ENCODE results near the gene UBE2G1.

Gene UBE2G1

DNA sequence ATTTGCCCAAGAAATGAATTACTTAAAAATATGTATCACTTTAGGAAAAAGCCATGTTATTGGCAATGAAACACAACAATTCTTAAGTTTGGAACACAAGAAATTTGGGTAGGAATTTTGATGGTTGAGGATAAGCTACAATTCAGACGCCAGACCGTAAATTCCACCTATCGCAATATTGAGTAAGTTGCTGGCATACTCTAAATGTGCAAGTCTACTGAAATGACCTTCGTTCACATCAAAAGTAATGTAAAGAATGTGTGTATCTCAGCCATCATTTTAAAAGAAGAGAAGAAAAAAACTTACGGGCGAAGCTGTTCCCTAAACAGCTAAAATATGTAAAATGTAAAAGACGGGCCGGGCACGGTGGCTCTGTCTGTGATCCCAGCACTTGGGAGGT lies 33.4 kb downstream of the UBE2G1 start:
- no peak for DNase-seq

DNA sequence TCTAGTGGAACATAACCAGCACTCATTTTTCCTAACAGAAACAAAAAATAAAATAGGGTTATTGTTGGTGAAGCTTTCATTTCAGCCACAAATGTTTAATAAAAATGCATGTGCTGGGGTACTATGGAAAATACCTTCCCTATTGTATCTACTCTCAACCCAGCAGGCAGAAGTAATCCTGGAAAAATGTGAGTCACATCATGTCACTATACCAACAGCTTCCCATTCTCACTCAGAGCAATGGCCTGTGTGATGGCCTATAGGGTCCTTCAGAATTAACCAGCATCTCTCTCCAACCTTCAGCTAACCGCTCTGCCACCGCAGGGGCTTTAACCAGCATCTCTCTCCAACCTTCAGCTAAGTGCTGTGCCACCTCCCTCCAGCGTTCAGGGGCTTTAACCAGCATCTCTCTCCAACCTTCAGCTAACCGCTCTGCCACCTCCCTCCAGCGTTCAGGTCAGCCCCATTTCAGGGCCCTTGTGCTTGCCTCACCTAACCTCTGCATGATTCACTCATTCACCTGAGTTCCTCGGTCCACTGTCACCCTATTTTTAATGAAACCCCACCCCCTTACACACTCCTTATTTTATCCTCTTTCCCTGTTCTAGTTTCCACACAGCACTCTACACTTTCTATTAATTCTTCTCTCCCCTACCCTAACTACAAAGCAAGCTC lies 34.0 kb downstream of the UBE2G1 start:
- no peak for DNase-seq

DNA sequence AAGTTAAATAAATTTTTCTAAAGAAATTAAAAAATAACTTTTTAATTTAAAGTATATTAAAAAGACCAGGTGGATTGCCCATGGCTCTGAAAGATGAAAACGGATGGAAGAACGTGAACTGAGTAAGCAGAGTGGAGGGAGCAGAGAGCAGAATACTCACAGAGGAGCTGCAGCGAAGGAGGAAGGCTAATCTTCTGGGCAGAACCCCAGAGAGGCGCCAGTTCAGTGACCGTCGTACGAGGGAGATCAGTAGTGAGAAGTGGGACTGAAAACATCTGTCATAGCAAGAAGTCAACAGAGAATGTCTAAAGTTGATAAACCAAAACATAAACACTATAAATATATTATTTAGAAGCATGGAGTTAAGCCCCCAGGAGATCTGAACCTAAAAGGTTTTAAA lies 34.9 kb downstream of the UBE2G1 start:
- DNase-seq = no peak

DNA sequence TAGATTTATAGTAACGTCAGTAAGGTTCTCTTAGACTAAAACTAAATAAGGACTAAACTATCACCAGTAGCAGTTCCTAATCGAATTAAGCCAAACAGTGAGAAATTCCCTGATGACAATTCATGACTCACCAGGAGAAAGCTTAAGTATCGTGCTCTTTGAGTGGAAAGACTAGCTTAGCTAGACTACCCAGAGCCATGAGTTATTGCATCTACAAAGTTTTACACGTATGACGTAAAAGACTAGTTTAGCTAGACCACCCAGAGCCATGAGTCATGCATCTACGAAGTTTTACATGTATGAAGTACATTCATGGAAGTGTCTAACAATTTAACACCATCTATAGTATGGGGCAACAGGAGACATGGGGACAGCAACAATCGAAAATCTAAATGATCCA lies 36.6 kb downstream of the UBE2G1 start:
- DNase-seq = no peak

DNA sequence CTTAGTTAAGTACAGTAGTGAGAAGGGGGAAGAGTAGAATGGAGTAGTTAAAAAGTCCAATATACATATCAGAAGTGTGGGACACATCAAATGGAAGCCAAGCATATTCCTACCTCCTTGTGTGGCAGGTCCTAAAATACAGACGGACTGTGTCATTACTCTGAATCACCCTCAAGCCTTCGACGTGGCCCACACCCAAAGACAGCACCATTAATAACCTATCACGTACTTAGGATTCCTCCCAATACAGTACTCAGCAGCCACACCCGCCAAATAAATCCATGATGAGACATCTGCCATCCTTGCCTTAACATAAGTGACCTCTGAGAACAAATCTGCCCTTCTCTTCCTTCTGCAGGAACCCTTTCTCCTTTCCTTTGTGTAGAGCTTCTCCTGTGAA lies 38.9 kb downstream of the UBE2G1 start:
- no peak for DNase-seq

DNA sequence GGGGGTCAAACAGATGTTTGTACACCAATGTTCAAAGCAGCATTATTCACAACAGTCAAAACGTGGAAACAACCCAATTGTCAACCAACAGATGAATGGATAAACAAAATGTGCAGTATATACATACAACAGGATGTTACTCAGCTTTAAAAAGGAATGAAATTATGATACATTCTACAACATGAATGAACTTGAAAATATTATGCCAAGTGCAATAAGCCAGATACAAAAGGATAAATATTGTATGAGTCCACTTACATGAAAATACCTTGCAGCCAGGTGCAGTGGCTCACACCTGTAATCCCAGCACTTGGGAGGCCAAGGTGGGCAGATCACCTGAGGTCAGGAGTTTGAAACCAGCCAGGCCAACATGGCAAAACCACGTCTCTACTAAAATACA lies 39.9 kb downstream of the UBE2G1 start:
- no peak for DNase-seq

DNA sequence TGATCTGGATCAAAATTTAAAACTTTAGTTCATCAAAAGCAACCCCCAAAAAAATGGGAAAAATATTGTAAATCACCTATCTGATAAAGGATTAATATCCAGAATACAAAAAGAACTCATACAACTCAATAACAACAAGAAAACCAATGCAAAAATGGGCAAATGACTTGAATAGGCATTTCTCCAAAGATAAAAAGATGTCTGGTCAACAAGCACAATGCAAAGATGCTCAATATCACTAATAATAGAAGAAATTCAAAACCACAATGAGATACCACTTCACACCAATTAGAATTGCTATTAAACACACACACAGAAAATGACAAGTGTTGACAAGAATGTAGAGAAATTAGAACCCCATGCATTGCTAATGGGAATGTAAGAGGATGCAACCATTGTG lies 40.4 kb downstream of the UBE2G1 start:
- no peak for DNase-seq

DNA sequence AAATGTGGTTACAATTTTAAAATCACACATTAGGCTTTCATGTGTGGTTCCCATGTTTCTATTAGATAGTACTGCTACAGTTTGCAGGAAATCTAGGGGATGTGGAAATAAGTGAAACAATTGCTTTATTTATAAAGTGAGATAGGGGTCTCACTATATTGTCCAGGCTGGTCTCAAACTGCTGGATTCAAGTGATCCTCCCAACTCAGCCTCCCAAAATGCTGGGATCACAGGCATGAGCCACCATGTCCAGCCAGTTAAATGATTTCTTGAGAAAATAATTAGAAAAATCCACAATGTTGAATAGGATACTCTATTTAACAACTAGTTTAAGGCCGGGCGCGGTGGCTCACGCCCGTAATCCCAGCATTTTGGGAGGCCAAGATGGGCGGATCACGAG lies 42.0 kb downstream of the UBE2G1 start:
- DNase-seq = no peak

DNA sequence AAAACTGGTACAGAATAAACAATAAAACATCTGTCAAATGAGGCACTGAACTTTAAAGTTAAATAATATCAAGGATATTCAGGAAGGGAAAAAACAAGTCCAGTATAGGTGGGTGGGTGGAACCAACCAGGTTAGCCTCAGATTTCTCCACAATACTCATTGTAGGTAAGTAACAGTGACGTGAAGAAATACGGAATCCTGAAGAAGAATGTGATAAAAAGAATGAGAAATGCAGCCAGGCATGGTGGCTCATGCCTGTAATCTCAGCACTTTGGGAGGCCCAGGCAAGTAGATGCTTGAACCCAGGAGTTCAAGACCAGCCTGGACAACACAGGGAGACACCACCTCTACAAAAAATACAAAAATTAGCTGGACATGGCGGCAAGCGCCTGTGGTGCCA lies 47.3 kb downstream of the UBE2G1 start:
- no peak for DNase-seq

DNA sequence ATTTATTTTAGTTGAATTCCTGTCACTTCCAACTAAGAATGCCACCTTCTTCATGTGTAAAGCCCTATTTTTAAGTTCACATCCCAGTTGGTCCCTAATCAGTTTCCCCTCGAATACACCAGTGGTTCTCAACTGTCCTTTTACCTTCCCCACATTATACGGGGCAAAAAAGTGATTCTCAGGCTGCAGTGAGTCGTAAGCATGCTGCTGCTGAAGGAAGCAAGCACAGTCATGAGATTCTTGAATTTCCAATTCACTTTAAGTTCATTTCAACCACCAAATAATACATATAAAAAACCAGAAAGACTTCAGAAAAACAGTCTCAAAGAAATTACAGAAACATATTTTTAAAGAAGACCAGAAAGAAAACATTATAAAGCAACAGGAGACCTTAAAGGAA lies 47.9 kb downstream of the UBE2G1 start:
- DNase-seq = no peak

DNA sequence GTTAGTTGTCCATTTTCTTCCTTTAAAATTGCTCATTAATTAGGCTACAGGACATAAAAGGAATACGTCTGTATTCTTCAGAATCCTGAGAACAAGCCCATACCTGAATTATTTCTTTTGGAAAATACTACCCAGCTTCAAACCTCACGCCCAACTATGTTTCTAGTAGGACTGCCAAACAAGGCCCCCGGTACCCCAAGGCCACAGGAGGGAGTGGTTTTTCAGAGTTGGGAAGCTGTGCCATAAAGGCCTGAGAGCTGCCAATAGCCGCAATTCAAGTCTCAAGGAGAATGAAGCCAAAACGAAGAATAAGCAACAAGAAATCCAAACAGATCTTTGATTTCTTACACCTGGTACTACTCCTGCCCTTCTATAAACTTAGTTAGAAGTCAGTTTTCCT lies 48.3 kb downstream of the UBE2G1 start:
- no peak for DNase-seq

DNA sequence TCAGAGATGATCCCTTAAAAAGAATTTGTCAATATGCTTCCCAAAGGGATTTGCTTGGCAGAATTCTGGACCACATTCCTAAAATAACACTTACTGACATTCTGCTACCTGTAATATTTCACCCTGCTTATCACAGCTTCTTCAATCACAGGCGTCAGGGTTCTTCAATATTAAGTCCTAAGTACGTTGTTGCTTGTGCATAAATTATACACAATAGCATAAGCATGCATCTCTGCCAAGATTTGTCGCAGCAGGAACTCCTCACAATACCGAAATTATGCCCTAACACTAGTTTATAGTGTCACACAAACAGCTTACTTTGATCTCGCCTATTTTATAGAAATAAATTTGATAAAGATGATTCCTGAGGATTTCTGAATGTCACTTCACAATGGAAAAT lies 48.9 kb downstream of the UBE2G1 start:
- no peak for DNase-seq

DNA sequence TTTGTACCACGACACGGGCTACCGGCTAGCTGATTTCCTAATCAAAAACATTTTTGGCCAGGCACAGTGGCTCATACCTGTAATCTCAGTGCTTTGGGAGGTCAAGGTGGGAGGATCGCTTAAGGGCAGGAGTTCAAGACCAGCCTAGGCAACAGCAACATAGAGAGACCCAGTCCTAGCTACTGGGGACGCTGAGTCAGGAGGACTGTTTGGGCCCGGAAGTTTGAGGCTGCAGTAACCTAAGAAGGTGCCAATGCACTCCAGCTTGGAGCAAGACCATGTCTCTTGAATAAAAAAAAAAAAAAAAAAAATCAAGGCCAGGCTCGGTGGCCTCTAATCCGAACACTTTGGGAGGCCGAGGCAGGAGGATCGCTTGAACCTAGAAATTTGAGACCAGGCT lies 49.8 kb downstream of the UBE2G1 start:
- DNase-seq = no peak

DNA sequence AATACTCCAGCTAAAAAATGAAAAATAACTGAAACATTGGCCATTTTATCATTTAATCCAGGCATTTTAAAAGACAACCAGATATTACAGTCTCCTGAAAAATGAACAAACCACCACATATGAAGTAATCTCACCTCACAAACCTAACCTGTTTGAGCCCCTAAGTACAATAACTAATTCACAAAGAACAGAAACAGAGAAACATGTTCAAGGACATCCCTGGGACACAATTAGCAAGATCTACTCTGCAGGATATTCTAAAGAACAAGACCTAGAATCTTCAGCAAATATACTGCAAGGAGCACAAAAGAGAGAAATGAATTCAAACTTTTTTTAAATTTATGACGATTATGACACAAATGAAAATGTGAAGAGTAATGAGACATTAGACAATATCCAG lies 51.9 kb downstream of the UBE2G1 start:
- no peak for DNase-seq

DNA sequence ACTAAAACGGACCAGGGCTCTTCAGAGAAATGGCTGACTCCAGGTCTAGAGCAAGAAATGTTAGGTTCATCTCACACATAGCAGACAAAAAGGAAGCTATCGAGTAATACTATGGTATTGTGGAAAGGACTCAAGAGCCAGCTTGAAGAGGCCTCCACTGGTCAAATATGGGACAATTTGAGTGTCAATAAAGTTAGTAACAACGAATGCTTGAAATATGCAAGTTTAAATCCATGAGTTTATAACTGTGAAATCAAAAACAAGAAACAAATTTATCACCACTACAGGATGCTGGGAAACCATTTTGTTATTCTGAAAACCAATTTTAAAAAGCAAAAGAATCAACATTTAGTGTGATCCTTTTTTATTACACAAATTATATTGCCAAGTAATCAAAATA lies 52.3 kb downstream of the UBE2G1 start:
- no peak for DNase-seq

DNA sequence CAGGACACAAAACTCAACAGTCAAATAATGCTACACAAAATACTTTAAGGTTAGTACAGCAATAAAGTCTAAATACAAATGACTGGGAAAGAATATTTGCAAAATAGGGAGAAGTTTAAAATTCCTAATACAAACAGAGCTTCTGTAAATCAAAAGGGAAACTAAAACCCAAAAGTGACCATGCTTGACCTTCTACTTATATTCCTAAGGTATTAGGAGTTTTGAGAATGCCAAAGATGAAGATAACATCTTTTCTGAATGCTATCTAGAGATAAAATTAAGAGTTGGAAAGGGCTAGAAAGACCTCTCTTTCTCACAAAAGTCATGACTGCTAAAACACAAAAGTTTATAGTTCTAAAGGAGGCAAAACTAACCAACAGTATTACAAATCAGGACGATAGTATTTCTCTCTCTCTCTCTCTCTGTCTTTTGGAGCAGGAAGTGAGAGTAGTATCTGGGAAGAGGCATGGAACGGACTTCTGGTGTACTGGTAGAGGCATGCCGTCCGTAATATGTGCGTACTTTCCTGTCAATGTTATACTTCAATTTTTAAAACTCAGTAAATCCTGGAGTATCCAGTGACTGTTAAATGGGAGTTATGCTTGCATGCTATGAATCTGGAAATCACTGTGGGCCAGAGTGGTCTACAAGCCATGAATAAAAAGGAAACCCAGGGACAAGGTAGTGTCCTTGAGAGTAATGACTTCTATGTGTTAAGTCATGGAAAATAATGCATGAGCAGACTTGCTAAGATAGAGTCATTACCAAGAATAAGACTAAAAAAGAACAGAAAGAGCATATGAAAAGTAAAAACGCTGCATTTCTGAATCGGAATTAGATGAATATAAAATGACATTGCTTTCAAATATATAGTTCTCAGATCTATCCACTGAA lies 53.0 kb downstream of the UBE2G1 start:
- no peak for DNase-seq

DNA sequence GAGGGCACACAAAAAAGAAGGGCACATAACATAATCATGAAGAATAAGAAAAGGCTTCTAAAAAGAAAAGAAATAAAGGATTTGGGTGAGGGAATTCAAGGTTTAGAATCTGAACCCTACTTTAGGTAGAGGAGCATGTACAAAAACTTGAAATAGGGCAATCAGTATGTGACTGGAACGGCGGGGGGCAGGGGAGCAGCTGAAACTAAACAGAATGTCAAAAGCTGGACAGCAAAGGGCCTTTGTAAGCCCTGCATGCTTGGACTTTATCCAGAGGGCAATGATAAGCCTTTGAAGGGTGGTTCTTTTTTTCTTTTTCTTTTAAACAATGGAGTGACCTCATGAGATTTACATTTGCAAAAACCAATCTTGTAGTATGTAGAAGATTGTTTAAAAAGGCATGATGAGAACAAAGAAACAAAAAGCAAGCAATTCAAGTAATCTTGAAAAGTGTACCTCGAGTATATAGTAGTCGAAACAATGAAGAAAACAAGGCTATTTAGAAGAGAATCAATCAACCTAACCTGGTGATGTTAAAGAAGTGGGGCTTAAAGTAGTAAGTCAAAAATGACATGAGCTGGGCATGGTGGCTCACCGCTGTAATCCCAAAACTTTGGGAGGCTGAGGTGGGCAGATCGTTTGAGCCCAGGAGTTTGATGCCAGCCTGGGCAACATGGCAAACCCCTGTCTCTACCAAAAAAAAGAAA lies 56.0 kb downstream of the UBE2G1 start:
- DNase-seq = no peak

DNA sequence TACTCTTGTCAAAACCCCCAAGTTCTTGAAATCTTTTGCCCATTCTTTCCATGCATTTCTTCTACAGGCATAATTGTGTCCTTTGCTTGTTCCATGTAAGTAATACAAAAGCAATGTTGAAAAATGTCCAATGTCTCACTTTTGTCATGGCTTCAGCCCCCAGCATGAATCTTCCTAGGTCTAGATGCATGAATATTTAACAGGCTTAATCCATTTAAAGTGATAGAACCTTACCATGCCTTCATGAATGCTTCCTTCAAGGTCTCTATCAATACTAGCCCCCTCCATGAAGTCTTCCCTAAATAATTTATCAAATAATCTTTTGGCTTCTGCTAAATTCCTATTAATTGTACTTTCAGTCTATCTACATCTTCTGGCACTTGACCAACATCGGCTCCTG lies 56.6 kb downstream of the UBE2G1 start:
- no peak for DNase-seq

DNA sequence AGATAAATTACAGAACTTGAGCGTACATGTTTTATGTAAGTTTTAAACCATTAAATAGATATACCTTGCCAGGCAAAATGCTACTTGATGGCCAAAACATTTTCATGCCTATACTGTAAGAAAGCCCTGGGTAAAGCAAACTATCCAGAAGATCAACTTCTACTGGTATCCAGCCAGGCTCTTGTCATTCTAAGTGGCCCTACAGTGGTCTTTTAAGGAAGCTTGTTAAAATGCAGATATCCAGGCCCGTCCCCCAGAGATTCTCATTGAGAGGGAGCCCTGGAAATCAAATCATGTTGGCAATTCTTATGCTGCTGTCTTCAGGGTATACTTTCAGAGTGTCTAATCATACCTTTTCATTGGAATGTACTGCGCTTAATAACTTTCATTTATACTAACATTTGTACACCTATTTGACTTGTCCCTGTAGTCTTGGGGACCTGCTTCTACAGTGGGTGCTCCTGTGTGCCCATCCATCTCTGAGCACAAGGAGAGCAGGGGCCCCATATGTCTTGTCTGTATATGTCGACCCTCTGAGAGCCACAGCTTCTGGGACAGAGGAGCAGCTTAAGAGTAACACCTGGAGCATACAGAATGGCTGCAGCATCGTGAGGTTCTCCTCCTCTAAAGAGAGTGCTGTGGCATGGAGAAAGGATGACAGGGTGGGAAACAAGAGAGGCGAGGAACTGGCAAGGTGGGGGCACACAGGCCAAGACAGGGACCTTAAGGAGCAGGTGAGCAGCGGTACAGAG lies 59.1 kb downstream of the UBE2G1 start:
- no peak for DNase-seq

DNA sequence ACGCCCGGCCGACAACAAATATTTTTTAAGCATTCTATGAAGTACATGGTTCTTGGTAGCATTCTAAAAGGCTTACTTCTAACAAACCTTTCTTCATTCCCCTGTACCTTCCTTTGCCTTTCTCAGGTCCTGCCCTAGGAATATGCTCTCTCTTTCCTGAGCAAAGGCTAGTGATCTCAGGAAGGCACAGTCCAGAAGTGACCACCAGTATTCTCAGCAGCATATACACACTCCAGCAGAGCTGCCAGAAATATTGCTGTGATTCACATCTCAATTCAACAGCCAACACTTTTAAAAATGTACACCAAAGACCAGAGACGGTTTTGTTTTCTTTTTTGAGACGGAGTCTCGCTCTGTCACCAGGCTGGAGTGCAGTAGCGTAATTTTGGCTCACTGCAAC lies 61.3 kb downstream of the UBE2G1 start:
- DNase-seq = no peak

DNA sequence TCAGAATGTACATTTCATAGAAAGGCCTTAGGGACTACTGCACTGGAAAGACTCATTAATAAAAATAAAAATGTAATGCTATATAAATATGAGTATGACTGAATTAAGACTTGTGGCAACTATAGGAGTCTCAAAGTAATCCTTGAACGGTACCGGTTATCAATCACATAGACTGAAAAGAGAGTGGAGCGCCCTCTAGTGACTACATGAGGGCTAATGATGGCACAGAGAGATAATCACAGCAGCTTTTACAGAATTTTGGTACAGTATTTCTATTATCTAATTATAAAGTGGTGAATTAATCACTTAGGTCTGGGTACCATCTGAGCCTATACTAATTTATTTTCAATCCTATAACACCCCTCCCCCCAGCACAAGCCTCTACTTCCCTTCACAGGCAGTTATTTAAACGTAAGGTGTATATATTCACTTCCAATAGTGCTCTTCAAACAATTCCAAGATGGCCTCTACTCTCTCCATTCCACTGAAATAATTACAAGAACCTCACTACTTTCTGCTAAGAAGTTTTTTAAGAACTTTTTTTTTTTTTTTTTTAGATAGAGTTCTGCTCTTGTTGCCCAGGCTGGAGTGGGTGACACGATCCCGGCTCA lies 62.0 kb downstream of the UBE2G1 start:
- peak; percentile 51 for DNase-seq

DNA sequence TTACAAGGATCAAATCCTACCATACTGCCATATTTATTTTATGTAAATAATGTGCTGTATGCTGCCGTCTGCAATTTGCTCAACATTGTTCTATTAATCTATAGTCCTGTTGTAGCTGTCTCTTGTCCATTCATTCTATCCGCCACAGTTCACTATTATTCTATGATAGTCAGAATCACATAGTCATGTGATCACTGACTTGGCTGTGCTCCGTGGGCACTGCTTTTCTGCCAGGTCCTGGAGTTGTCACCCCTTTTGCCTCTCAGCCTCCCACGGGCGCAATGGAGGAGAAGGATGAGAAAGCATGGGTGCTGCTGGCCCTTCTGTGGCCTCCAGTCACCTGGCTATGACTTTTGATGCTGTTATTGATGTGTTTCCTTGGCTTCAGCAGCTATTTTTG lies 65.4 kb downstream of the UBE2G1 start:
- no peak for DNase-seq

DNA sequence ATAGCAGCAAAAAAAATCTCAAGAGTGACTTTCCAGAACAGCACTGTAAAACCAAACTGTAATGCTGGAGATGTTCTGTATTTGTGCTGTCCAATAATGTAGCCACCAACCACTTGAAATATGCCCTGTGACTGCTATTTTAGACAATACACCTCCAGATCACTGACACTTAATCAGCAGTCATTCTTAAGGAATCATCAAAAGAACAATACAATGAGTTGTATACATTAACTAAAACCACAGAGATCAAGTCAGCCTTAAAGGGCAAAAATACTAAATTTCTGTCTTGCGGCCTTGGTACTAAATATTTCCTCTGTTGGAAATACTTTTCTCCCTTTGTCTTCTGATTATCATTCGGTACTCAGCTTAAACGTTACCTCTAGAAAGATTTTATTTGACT lies 69.1 kb downstream of the UBE2G1 start:
- DNase-seq = no peak
